Neural progenitor cell (in vitro differentiated cells): ENCODE data around the gene CBX8. TPM values are rescaled to one million over a fixed set of nuclear protein-coding genes. Genes with fewer than 3 reads are reported as not detected.

Experiments used
- DNase-seq: peaks from one replicate; pipeline ENCODE4 v3.0.0-alpha.2; 2016; ENCODE audit warnings: low spot score
- H2AFZ ChIP-seq: fragments of 200-600 bp; sonication (generic); replicated peaks from 2 replicates; pipeline ENCODE4 v1.6.1; 2016; ENCODE audit warnings: antibody characterized with exemption
- H3F3A ChIP-seq: fragments of 200-600 bp; sonication (generic); 2 replicates; pipeline ENCODE4 v1.6.1; 2016; ENCODE audit warnings: antibody characterized with exemption, low read depth
- H3K27ac ChIP-seq: fragments of 200-600 bp; sonication (generic); 2 replicates; pipeline ENCODE4 v1.5.1; 2016; ENCODE audit warnings: mild to moderate bottlenecking
- H3K27me3 ChIP-seq: fragments of 200-600 bp; sonication (generic); 2 replicates; pipeline ENCODE4 v1.6.1; 2016; ENCODE audit warnings: mild to moderate bottlenecking, moderate library complexity
- H3K36me3 ChIP-seq: fragments of 200-600 bp; sonication (generic); 2 replicates; pipeline ENCODE4 v1.5.1; 2016
- H3K4me1 ChIP-seq: fragments of 200-600 bp; sonication (generic); 2 replicates; pipeline ENCODE4 v1.6.1; 2016; ENCODE audit warnings: mixed run types
- H3K4me2 ChIP-seq: fragments of 200-600 bp; sonication (generic); 2 replicates; pipeline ENCODE4 v1.6.1; 2016
- H3K4me3 ChIP-seq: fragments of 200-600 bp; sonication (generic); 2 replicates; pipeline ENCODE4 v1.5.1; 2016
- H3K79me2 ChIP-seq: fragments of 200-600 bp; sonication (generic); 2 replicates; pipeline ENCODE4 v1.6.1; 2016; ENCODE audit warnings: low read depth
- H3K9ac ChIP-seq: fragments of 200-600 bp; sonication (generic); 2 replicates; pipeline ENCODE4 v1.6.1; 2016
- H3K9me3 ChIP-seq: fragments of 200-600 bp; sonication (generic); 2 replicates; pipeline ENCODE4 v1.5.1; 2016; ENCODE audit warnings: low read depth
- H4K20me1 ChIP-seq: fragments of 200-600 bp; sonication (generic); 2 replicates; pipeline ENCODE4 v1.6.1; 2016; ENCODE audit warnings: low read depth
- H3K27ac Mint-ChIP-seq: 3 replicates; pipeline ENCODE4 v1.8.0; 2021; ENCODE audit warnings: mixed read lengths
- H3K27me3 Mint-ChIP-seq: 2 replicates; pipeline ENCODE4 v1.8.0; 2022; ENCODE audit warnings: low read depth, mild to moderate bottlenecking, inconsistent platforms, moderate library complexity, mixed read lengths; ENCODE audit not compliant: insufficient read depth
- H3K36me3 Mint-ChIP-seq: 3 replicates; pipeline ENCODE4 v1.8.0; 2021; ENCODE audit warnings: mixed read lengths
- H3K4me1 Mint-ChIP-seq: 3 replicates; pipeline ENCODE4 v1.8.0; 2021; ENCODE audit warnings: mixed read lengths
- H3K4me3 Mint-ChIP-seq: 3 replicates; pipeline ENCODE4 v1.8.0; 2021; ENCODE audit warnings: mild to moderate bottlenecking, moderate library complexity, mixed read lengths
- H3K9me3 Mint-ChIP-seq: 3 replicates; pipeline ENCODE4 v1.8.0; 2020; ENCODE audit warnings: mixed read lengths
- CTCF ChIP-seq: fragments of 200-600 bp; sonication (generic); IDR thresholded peaks from 2 replicates; pipeline ENCODE4 v1.5.1; 2017; ENCODE audit warnings: antibody characterized with exemption, mild to moderate bottlenecking
- EZH2 ChIP-seq: fragments of 200-600 bp; sonication (generic); IDR thresholded peaks from 2 replicates; pipeline ENCODE4 v1.6.1; 2017; ENCODE audit warnings: antibody characterized with exemption, mild to moderate bottlenecking, moderate library complexity
- EZH2phosphoT487 ChIP-seq: fragments of 200-600 bp; sonication (generic); IDR thresholded peaks from 2 replicates; pipeline ENCODE4 v1.6.1; 2017; ENCODE audit warnings: antibody characterized with exemption
- total RNA-seq: library from RNA; depleted of rRNA; stranded (reverse); fragments of >200 nt; gene quantifications from 2 replicates; pipeline ENCODE4 v1.2.3, GENCODE V29; 2015; ENCODE audit warnings: low replicate concordance

Gene CBX8
- total RNA-seq, 1 donor from 2014 or later = 2.8 TPM

- peaks cover 19% of the 10 kb centered on the region for H3K4me1 ChIP-seq
- peak; percentile 38 for DNase-seq
- H3K4me3 Mint-ChIP-seq = no peak overlapping the region
- H3K36me3 ChIP-seq = no peaks in the 10 kb centered on the region
- H4K20me1 ChIP-seq = peaks cover 22% of the 10 kb centered on the region
- TF ChIP-seq CTCF (no peak), EZH2 (no peak), EZH2phosphoT487 (no peak)
- H3K9ac ChIP-seq = no peak overlapping the region
- H3K79me2 ChIP-seq = no peaks in the 10 kb centered on the region
- H3K27me3 ChIP-seq = peaks cover 75% of the 10 kb centered on the region
- H3K27me3 Mint-ChIP-seq = peaks cover 28% of the 10 kb centered on the region
- H3K9me3 ChIP-seq = no peaks in the 10 kb centered on the region
- H3K9me3 Mint-ChIP-seq = no peaks in the 10 kb centered on the region
- no peak overlapping the region for H3K27ac ChIP-seq
- H3K36me3 Mint-ChIP-seq = no peaks in the 10 kb centered on the region
- no peak overlapping the region for H2AFZ ChIP-seq
- no peak overlapping the region for H3K4me2 ChIP-seq
- H3K27ac Mint-ChIP-seq = no peak overlapping the region
- peaks cover 38% of the 10 kb centered on the region for H3F3A ChIP-seq
- H3K4me3 ChIP-seq = no peak overlapping the region
- peaks cover 25% of the 10 kb centered on the region for H3K4me1 Mint-ChIP-seq
Measured at GRCh38 chr17:79749156-79749815, 47.6 kb downstream of the CBX8 start.

- H3K27me3 Mint-ChIP-seq = peaks cover 28% of the 10 kb centered on the region
Measured at GRCh38 chr17:79748295-79749099, 48.4 kb downstream of the CBX8 start.

More at GRCh38 chr17:79748295-79749099, 48.4 kb downstream of the CBX8 start:
- Histone ChIP-seq H3K27me3 (peaks cover 83% of the 10 kb centered on the region), H3K9me3 (no peaks in the 10 kb centered on the region), H3K4me2 (peak overlapping the region; percentile 89), H3K36me3 (no peaks in the 10 kb centered on the region), H3K79me2 (no peaks in the 10 kb centered on the region), H4K20me1 (peaks cover 22% of the 10 kb centered on the region), H3K4me1 (peaks cover 19% of the 10 kb centered on the region), H3K27ac (no peak overlapping the region), H2AFZ (no peak overlapping the region), H3K9ac (no peak overlapping the region), H3F3A (peaks cover 38% of the 10 kb centered on the region), H3K4me3 (peak overlapping the region; percentile 46)
- peaks cover 28% of the 10 kb centered on the region for H3K4me1 Mint-ChIP-seq
- TF ChIP-seq EZH2phosphoT487 (peak; percentile 88), CTCF (no peak), EZH2 (peak; percentile 93)
- H3K9me3 Mint-ChIP-seq = no peaks in the 10 kb centered on the region
- H3K36me3 Mint-ChIP-seq = no peaks in the 10 kb centered on the region
- DNase-seq = peak; percentile 35
- no peak overlapping the region for H3K27ac Mint-ChIP-seq
- H3K4me3 Mint-ChIP-seq = peak overlapping the region; percentile 75
